MM.1S (cell line): ENCODE measurements around the gene NUTM1.

Source experiments
- CTCF ChIP-seq: fragments of 300-600 bp; sonication (generic); IDR thresholded peaks from 2 replicates; pipeline ENCODE4 v1.5.1; 2016; ENCODE audit warnings: antibody characterized with exemption, low read length, mixed read lengths
- EZH2 ChIP-seq: fragments of 300-600 bp; sonication (generic); optimal IDR thresholded peaks from 2 replicates; pipeline ENCODE3; 2017; ENCODE audit warnings: low read depth, mild to moderate bottlenecking, antibody characterized with exemption, low read length, mixed read lengths

- TF ChIP-seq CTCF, result no peak
- TF ChIP-seq EZH2, result no peak
Observed at GRCh38 chr15:34341381-34342212, 1.5 kb upstream of the NUTM1 start.
